Islet precursor cell (in vitro differentiated cells): ENCODE results near the gene RUNX2.
"Not testable (repeated sequence)": the region's sequence is repeated elsewhere in the genome, so short reads cannot be mapped to it uniquely, and the experiment has no call there.

Experiments used
- DNase-seq: peaks from one replicate; pipeline ENCODE4 v3.0.0-alpha.2; 2018

RUNX2 gene

GRCh38 chr6:45462190-45463134, 134.3 kb downstream of the RUNX2 start:
- DNase-seq: peak; percentile 54

DNA sequence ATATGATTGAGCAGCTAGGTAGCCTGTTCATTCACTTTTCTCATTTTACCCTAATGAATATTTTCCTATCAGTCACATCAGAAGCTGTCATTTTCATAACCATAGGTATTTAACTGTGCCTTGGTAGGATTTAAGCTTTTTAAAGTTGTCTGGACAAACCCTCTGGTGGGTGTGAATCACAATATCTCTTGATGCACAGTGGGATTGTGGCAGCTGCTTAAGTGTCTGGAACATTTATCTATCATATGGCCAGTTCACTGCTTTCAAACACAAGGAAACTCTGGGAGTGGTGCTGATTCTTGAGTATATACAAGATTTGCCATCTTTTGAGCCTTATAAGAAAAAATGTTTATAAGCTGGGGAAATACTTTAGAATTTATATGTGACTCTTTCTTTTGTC, 136.6 kb downstream of the RUNX2 start:
- no peak for DNase-seq

- DNase-seq: no peak
Measured at GRCh38 chr6:45466686-45467085, 138.6 kb downstream of the RUNX2 start.

DNA sequence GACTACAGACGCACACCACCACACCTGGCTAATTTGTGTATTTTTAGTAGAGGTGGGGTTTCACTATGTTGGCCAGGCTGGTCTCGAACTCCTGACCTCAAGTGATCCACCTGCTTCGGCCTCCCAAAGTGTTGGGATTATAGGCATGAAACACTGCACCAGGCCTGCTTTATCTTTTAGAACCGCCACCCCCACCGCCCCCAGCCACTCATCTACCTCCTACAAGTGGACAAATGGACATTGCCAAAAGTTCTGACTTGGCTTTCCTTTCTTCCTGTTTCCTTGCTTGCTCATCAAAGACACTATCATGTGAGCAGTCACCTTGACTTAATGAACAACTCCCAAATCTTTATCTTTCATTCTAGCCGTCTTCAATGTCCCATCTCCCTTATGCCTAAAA, 139.3 kb downstream of the RUNX2 start:
- not testable (repeated sequence) for DNase-seq

- no peak for DNase-seq
Measured at GRCh38 chr6:45467853-45468252, 139.7 kb downstream of the RUNX2 start.

DNA sequence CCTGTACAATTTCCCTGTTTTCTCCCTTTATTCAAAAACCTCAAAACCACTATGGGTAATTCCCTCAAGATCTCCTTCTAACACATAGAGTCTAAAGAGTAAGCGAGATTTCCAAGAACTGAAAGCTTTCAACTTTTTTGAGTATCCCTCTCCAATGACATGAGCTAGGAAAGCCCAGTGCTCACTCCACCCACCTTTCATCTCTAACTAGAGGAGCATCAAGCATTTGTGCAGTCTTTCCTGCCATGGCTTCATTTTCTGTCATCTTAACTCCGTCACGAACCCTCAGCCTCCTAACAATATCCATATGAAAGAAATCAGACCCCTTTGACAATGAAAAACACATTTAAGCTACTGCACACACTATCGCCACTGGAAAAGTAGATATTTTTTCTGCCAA, 141.5 kb downstream of the RUNX2 start:
- no peak for DNase-seq

- no peak for DNase-seq
Measured at GRCh38 chr6:45470131-45470738, 142.1 kb downstream of the RUNX2 start.

DNA sequence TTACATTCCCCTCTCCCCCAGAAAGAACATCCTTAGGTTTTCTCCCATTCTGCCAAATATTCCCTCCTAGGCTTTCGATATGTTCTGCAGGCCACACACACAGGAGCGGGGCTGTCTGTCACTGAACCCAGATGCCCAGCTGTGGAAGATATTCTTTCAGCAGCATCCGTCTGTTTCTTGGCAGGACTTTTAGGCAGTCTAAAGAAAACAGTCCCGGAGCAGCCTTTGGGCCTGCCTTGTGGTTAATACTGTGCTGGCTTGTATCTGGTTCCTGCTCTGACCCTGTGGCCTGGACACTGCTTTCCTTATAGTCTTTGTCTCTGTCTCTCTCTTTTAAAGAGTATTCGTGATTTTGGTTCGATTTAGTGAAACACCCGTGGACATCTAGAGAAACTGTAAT, 144.3 kb downstream of the RUNX2 start:
- peak; percentile 57 for DNase-seq

DNA sequence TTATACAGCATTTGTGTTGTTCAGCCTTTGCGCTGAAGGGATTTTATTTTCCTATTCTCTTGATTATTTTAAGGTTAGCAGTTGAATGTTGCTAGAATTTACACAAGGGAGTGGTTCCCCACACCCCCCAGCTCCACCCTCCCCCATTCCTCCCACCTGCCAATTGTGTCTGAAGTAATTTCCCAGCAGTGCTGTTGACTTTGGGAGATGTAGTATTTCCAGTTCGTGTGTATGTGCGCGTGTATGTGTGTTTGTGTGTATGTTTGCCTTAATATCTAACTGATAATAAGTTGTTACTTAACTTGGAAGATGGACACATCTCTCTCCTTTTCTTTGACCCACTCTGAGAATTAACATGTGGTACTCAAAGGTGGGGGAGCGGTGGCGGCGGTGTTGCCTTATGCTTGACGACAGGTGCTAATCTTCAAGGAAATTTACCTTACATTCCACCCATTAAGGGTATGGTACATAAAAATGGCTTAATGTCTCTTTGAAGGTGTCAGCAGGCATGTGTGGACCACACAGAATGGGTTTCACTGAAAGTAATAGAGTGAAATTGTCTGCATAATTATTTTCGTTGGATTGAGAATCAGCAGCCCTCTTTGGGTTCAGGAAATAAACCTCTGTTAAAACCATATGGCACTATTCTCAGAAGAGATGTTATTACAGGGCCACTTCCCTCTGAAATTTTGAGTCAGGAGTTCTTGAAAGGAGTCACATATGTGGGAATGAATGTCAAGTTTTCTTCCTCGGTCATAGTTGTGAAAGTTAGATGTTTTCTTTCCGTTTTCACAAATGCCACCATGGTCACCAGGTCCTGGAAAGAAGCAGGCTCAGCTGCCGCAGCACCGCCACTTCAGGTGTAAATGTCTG, 145.2 kb downstream of the RUNX2 start:
- DNase-seq: no peak

DNA sequence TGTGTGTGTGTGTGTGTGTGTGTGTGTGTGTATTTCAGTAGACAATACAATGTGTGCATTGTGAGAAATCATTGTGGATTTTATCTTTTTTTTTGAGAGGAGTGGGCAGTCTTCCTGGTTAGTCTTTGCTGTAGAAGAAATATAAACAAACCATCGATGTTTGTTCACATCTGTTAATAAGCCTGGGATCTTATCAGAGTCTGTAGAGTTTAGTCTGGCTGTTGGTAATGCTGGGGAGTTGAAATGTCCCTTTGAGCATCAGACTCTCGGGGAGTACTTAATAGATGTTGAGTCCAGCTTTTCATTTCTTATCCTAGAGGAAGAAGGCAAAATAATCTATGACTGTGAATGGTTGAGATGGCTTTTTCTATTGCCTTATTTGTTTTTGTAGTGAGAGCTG, 146.2 kb downstream of the RUNX2 start:
- no peak for DNase-seq

GRCh38 chr6:45476341-45476740, 148.2 kb downstream of the RUNX2 start:
- DNase-seq: no peak

- DNase-seq: no peak
Measured at GRCh38 chr6:45477278-45477677, 149.1 kb downstream of the RUNX2 start.

DNA sequence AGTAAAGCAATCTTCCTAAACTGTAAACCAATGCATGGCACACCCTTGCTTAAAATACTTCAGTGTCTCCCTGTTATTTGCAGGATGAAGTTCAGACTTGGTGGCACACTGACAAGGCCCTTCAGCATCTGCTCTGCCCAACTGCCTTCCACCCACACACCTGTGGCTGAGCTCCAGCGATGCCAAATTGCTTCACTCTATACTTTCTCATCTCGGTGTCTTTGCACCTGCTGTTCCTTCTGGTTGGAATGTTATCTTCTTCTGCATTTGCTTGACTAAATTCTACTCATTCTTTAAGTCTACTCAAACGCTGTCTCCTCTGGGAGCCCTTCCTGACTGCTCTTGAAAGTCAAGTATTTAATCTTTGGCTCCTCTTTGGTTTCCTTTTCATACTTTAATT, 149.7 kb downstream of the RUNX2 start:
- no peak for DNase-seq

GRCh38 chr6:45478240-45478639, 150.1 kb downstream of the RUNX2 start:
- DNase-seq: no peak

DNA sequence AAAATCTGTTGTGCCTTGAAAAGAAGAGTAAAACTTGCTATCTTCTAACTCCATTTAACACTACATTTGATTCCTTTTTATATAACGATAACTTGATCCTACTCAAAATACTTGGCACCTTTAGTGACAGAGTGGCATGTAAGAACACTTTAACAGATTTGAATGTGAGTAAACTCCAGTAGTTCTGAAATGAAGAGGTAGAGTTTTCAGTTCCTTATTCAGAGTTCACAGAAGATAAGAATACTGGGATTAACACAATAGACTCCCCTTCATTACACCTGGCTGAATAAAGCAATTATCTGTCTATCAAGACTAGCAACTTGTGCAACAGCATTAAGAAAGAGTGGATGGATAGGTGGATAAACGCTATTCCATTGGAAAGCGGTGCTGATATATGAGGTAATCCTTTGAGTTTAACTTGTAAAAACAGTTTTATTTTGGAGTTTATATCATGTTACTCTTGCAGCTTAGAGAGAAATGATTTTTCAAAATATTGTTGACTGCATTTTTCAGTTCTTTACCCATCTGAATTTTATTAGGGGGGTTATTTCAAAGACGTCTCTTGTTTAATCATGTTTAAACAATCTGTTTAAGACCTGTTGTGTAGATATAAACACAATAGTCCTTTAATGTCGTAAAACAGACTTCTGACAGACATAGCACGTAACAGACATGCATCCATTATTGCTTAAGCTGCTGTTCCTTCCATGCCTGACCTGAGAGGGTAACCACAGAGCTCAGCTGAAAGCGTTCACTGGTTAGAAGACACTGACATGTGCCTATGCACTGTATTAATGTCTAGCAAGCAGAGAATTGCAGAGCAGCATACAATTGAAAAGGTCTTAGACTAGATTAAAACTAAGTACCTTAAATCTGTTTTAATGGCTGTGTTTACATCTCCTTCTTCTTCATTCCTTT, 152.0 kb downstream of the RUNX2 start:
- DNase-seq: no peak

DNA sequence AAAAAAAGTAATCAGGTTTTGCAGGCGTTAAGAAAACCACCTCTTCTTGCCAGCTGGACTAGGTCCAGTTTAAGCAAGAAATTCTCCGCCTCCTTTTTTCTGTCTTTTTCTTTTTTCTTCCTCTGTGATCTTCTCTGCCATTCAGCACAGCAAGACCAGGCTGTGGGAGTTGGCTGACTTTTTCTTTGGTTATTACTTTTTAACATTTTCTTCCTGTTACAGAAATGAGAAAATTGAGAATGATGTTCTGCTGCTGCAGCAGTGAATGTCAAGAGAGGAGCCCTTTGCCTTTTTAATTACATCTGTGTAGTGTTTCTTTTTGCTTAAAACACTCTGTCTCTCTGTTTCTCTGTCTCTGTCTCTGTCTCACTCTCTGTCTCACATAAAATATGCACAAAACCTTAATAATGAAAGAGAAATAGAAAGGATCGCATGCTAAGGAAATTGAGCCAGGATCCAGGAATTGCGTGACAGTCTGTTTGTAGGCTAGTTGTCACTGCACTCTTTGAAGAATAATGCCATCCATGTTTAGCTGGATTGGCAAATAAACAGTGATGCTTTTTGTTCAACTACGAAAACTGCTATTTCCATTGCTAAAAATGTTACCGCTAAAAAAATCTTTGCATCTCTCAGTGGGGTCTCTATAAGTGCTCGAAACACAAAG, 152.8 kb downstream of the RUNX2 start:
- no peak for DNase-seq

- DNase-seq: no peak
Measured at GRCh38 chr6:45483021-45483420, 154.9 kb downstream of the RUNX2 start.

GRCh38 chr6:45483501-45483900, 155.4 kb downstream of the RUNX2 start:
- DNase-seq: no peak

DNA sequence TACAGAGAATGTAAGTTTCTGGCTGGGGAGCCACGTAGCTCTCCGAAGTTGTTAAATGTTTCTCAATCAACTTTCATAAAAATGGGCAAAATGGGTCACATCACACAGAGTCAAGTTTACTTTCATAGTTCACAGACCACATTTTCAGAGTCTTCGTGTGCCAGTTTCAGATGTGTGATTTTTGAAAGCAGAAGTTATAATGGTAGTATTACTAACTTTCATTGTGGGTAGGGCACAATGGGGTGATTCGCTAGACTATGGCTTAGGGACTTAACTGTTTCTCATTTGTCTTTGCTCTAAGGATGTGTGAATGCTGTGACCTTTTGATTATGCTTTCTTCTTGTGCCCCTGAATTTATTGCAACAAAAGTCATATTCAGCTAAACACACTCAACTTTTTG, 158.6 kb downstream of the RUNX2 start:
- no peak for DNase-seq

GRCh38 chr6:45487645-45488044, 159.5 kb downstream of the RUNX2 start:
- no peak for DNase-seq

DNA sequence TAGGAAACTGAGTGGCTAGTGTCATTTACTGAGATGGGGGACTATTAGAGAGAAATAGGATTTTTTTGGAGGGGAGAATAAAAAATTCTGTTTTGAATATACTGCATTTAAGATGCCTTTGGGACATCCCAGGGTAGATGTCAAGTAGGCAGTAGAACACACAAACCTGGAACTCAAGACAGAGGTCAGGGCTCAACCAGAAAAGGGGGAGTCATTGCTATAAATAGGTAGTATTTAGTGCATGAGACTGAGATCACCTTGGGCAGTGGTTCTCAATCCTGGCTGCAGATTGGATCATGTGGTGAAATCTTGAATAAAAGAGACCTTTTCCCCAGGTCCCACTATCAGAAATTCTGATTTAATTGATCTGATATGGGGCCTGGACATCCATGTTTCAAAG, 160.1 kb downstream of the RUNX2 start:
- DNase-seq: no peak

DNA sequence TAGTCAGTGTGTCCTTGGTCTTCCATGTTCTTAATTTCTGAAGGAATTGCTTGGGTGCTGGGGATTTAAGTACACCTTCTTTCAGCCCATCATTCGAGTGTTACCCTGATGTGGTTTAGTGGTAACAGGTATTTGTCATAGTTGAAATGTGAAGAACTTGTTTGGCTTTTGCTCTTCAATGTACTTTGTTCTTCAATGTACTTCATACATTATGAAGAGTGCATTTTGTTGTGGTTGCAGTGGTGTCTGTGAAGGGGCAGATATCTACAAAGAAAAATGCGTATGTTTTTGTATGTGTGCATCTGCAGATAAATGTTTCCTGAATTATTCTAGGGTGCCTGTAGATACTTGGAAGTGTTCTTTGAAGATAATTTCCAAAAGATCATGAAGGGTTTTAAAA, 160.8 kb downstream of the RUNX2 start:
- DNase-seq: no peak
